H1 (cell line): ENCODE data around the gene ELOVL6. TPM values are rescaled to one million over a fixed set of nuclear protein-coding genes. Genes with fewer than 3 reads are reported as not detected.

Experiments
- CTCF ChIA-PET: fragments of 300-600 bp; sonication (Branson Sonifier 250); formaldehyde crosslinking; loops from one replicate; lab custom pipeline; 2021; ENCODE audit not compliant: partially characterized antibody; lab: Charles Lee
- POLR2A ChIA-PET: fragments of 300-600 bp; sonication (Branson Sonifier 250); formaldehyde crosslinking; loops from one replicate; lab custom pipeline; 2021; ENCODE audit warnings: inconsistent platforms; ENCODE audit not compliant: partially characterized antibody; lab: Charles Lee
- DNase-seq, 2 experiments: peaks; one replicate each; pipeline versions ENCODE4 v3.0.0 to v3.0.0-alpha.2; 2010 to 2022; ENCODE audit warnings: low spot score in 2 of 2, low read depth in 1 of 2, mixed read lengths in 1 of 2
- FAIRE-seq: peaks from 2 replicates; lab custom pipeline; 2011; peaks lifted over from hg19 to GRCh38; lab: Jason Lieb, UNC
- H2AFZ ChIP-seq: 2 replicates; pipeline ENCODE4 v1.8.1; 2012; ENCODE audit warnings: low read length, inconsistent platforms
- H2AK5ac ChIP-seq: 2 replicates; pipeline ENCODE4 v1.6.1; 2013; ENCODE audit warnings: low read depth, low read length
- H2BK120ac ChIP-seq: replicated peaks from 2 replicates; pipeline ENCODE3; 2013; ENCODE audit warnings: low read depth, low read length, inconsistent platforms
- H2BK12ac ChIP-seq: 2 replicates; pipeline ENCODE4 v1.6.1; 2013; ENCODE audit warnings: low read depth, low read length
- H2BK15ac ChIP-seq: 2 replicates; pipeline ENCODE4 v1.6.1; 2013; ENCODE audit warnings: low read length
- H2BK20ac ChIP-seq: 2 replicates; pipeline ENCODE4 v1.6.1; 2013; ENCODE audit warnings: low read length
- H2BK5ac ChIP-seq: 2 replicates; pipeline ENCODE4 v1.6.1; 2013; ENCODE audit warnings: low read depth, low read length
- H3K14ac ChIP-seq: 2 replicates; pipeline ENCODE4 v1.6.1; 2013; ENCODE audit warnings: inconsistent platforms; ENCODE audit not compliant: insufficient read length
- H3K18ac ChIP-seq: 2 replicates; pipeline ENCODE4 v1.6.1; 2013; ENCODE audit warnings: low read length; ENCODE audit errors: extremely low read depth
- H3K23ac ChIP-seq: 2 replicates; pipeline ENCODE4 v1.6.1; 2013; ENCODE audit warnings: inconsistent platforms; ENCODE audit not compliant: insufficient read length
- H3K23me2 ChIP-seq: 2 replicates; pipeline ENCODE4 v1.6.1; 2013; ENCODE audit warnings: low read depth, low read length
- H3K27ac ChIP-seq: 2 replicates; pipeline ENCODE4 v1.6.1; 2011; ENCODE audit warnings: low read depth, low read length, inconsistent platforms
- H3K27me3 ChIP-seq, 4 experiments: replicated peaks in 1 of 4; 1 replicate in 1 of 4; 2 replicates in 3 of 4; pipeline versions ENCODE4 v1.6.1 to v1.8.1; 2011 to 2013; ENCODE audit warnings: low read length in 3 of 4, mild to moderate bottlenecking in 3 of 4, inconsistent platforms in 2 of 4, mixed read lengths in 2 of 4, moderate library complexity in 1 of 4; ENCODE audit not compliant: control insufficient read depth in 3 of 4, insufficient read depth in 3 of 4; ENCODE audit errors: extremely low read depth in 1 of 4
- H3K36me3 ChIP-seq, 4 experiments: 2 replicates each; pipeline versions ENCODE4 v1.6.1 to v1.8.1; 2011 to 2013; ENCODE audit warnings: mild to moderate bottlenecking in 4 of 4, low read length in 3 of 4, moderate library complexity in 2 of 4, control low read depth in 1 of 4, inconsistent platforms in 1 of 4; ENCODE audit not compliant: insufficient read depth in 4 of 4, control insufficient read depth in 2 of 4
- H3K4ac ChIP-seq: replicated peaks from 2 replicates; pipeline ENCODE3; 2013; ENCODE audit warnings: low read length, low read depth, mixed read lengths, inconsistent platforms; ENCODE audit not compliant: insufficient read length
- H3K4me1 ChIP-seq, 4 experiments: replicated peaks in 1 of 4; 1 replicate in 1 of 4; 2 replicates in 3 of 4; pipeline versions ENCODE4 v1.6.1 to v1.8.1; 2011 to 2013; ENCODE audit warnings: low read length in 3 of 4, inconsistent platforms in 2 of 4, mixed read lengths in 1 of 4; ENCODE audit not compliant: insufficient read depth in 4 of 4, control insufficient read depth in 3 of 4
- H3K4me2 ChIP-seq, 2 experiments: 2 replicates each; pipeline versions ENCODE4 v1.6.1 to v1.8.1; 2011 to 2013; ENCODE audit warnings: low read depth in 2 of 2, low read length in 2 of 2, control low read depth in 1 of 2, inconsistent platforms in 1 of 2, mild to moderate bottlenecking in 1 of 2; ENCODE audit not compliant: insufficient read depth in 1 of 2
- H3K4me3 ChIP-seq, 4 experiments: fragments of 200-600, 300-600 bp in 1 of 4; sonication (generic), shearing (Covaris generic), sonication (Bioruptor Twin) in 1 of 4; 2 replicates each; pipeline versions ENCODE4 v1.5.1 to v1.8.1; 2011 to 2016; ENCODE audit warnings: low read length in 4 of 4, low read depth in 3 of 4, control low read depth in 2 of 4, inconsistent platforms in 2 of 4, mild to moderate bottlenecking in 2 of 4, mixed read lengths in 1 of 4, moderate library complexity in 1 of 4; ENCODE audit not compliant: insufficient read depth in 2 of 4; ENCODE audit errors: extremely low read depth in 1 of 4
- H3K56ac ChIP-seq: replicated peaks from 2 replicates; pipeline ENCODE3; 2013; ENCODE audit warnings: low read depth, mild to moderate bottlenecking, mixed read lengths, low read length, inconsistent platforms; ENCODE audit not compliant: insufficient read length
- H3K79me1 ChIP-seq: 2 replicates; pipeline ENCODE4 v1.6.1; 2013; ENCODE audit warnings: low read depth, low read length, control low read depth
- H3K79me2 ChIP-seq, 2 experiments: 2 replicates each; pipeline versions ENCODE4 v1.6.1 to v1.8.1; 2012 to 2013; ENCODE audit warnings: low read length in 2 of 2, mild to moderate bottlenecking in 2 of 2, inconsistent platforms in 1 of 2; ENCODE audit not compliant: insufficient read depth in 2 of 2, control insufficient read depth in 1 of 2
- H3K9ac ChIP-seq, 4 experiments: replicated peaks in 1 of 4; 1 replicate in 1 of 4; 2 replicates in 3 of 4; pipeline versions ENCODE4 v1.6.1 to v1.8.1; 2011 to 2013; ENCODE audit warnings: low read depth in 3 of 4, low read length in 3 of 4, control low read depth in 2 of 4, mild to moderate bottlenecking in 2 of 4, moderate library complexity in 2 of 4, inconsistent platforms in 1 of 4; ENCODE audit errors: extremely low read depth in 1 of 4
- H3K9me3 ChIP-seq, 2 experiments: 2 replicates each; pipeline versions ENCODE4 v1.6.1 to v1.8.1; 2012 to 2013; ENCODE audit warnings: mild to moderate bottlenecking in 2 of 2, moderate library complexity in 2 of 2, control low read depth in 1 of 2, inconsistent platforms in 1 of 2, low read depth in 1 of 2, low read length in 1 of 2, mixed read lengths in 1 of 2; ENCODE audit not compliant: insufficient read depth in 2 of 2
- H4K20me1 ChIP-seq, 2 experiments: replicated peaks in 1 of 2; 2 replicates each; pipeline versions ENCODE3 to v1.8.1; 2011 to 2013; ENCODE audit warnings: inconsistent platforms in 2 of 2, low read length in 2 of 2, mild to moderate bottlenecking in 1 of 2; ENCODE audit not compliant: insufficient read depth in 2 of 2, control insufficient read depth in 1 of 2
- H4K5ac ChIP-seq: 2 replicates; pipeline ENCODE4 v1.6.1; 2013; ENCODE audit warnings: low read length, low read depth, mixed read lengths, inconsistent platforms; ENCODE audit not compliant: insufficient read length
- H4K8ac ChIP-seq: 2 replicates; pipeline ENCODE4 v1.8.0; 2013; ENCODE audit warnings: mild to moderate bottlenecking, moderate library complexity, low read length, inconsistent platforms; ENCODE audit not compliant: insufficient read depth; ENCODE audit errors: extremely low read depth
- H4K91ac ChIP-seq: replicated peaks from 2 replicates; pipeline ENCODE3; 2013; ENCODE audit warnings: low read length, mixed read lengths, inconsistent platforms; ENCODE audit not compliant: insufficient read length
- ATF3 ChIP-seq: IDR thresholded peaks from 2 replicates; pipeline ENCODE4 v1.6.1; 2011; ENCODE audit warnings: low read depth, mild to moderate bottlenecking, low read length; ENCODE audit not compliant: insufficient read depth
- FOSL1 ChIP-seq: IDR thresholded peaks from 2 replicates; pipeline ENCODE4 v1.6.1; 2011; ENCODE audit warnings: mild to moderate bottlenecking, low read depth, low read length, moderate library complexity; ENCODE audit not compliant: insufficient read depth
- MAX ChIP-seq: IDR thresholded peaks from 2 replicates; pipeline ENCODE4 v1.6.1; 2012; ENCODE audit warnings: inconsistent platforms
- SAP30 ChIP-seq: fragments of 300-600 bp; sonication (generic); IDR thresholded peaks from 2 replicates; pipeline ENCODE4 v1.7.1; 2012; ENCODE audit warnings: low read length, moderate library complexity, mild to moderate bottlenecking, inconsistent platforms; ENCODE audit not compliant: insufficient read depth, insufficient replicate concordance
- whole genome bisulfite sequencing, 2 experiments: shearing (Covaris generic) in 1 of 2; methylation state at CpG; one replicate each; pipeline versions ENCODE4 v1.1.6 to v1.1.7; 2013 to 2015; ENCODE audit warnings: low lambda C conversion rate in 2 of 2, mixed read lengths in 2 of 2, inconsistent platforms in 1 of 2, low coverage in 1 of 2, missing lambda C conversion rate in 1 of 2; ENCODE audit not compliant: insufficient replicate concordance in 2 of 2, insufficient coverage in 1 of 2, insufficient read length in 1 of 2; ENCODE audit errors: extremely low coverage in 1 of 2, missing lambda C conversion rate in 1 of 2; 5-methylcytosine and 5-hydroxymethylcytosine counted together
- polyA plus RNA-seq, 7 experiments: library from polyadenylated mRNA; depleted of rRNA in 3 of 7; stranded (reverse) in 5 of 7; unstranded in 2 of 7; fragments of >200 nt in 5 of 7; fragments of 200-250 nt in 2 of 7; gene quantifications; 1 replicate in 5 of 7; 2 replicates in 1 of 7; 4 replicates in 1 of 7; pipeline versions ENCODE4 v1.2.1 to v1.2.3, GENCODE V29; 2011 to 2013; ENCODE audit warnings: missing spikeins in 2 of 7, mixed read lengths in 2 of 7
- total RNA-seq: library from RNA; stranded (reverse); fragmentation: NEBNext Ultra II Directional; extraction: Animal tissue kit (Norgen Biotek cat#: 25700); gene quantifications from 2 replicates; pipeline ENCODE4 v1.2.1, GENCODE V29; 2021

ELOVL6 gene
- total and polyA plus RNA-seq, 2 of the 8 experiments (the other 6 are each of a cell fraction or from before 2014, with no cell fraction given), result 27.8 to 86.6 TPM

GRCh38 chr4:110112056-110112455, 86.4 kb downstream of the ELOVL6 start:
- no peak overlapping the region for H2BK120ac ChIP-seq
- H4K20me1 ChIP-seq, result peaks cover 0 to 4% of the 10 kb centered on the region in 2 experiments
- DNase-seq (no peak), FAIRE-seq (no peak)
- WGBS, 2 experiments, result 94% methylated on average over 4 of the region's 4 CpGs; no CpG with 5 or more reads in 1 of the 2 experiments
- H2BK15ac ChIP-seq, result no peak overlapping the region
- H3K56ac ChIP-seq, result no peak overlapping the region
- H2AK5ac ChIP-seq, result no peak overlapping the region
- no peak overlapping the region for H4K5ac ChIP-seq
- H3K14ac ChIP-seq, result no peak overlapping the region
- no peak overlapping the region for H3K4ac ChIP-seq
- H3K4me2 ChIP-seq, result no peak overlapping the region
- no peaks in the 10 kb centered on the region; the same call in 1 of the 2 replicates for H3K79me1 ChIP-seq
- no peak overlapping the region for H4K91ac ChIP-seq
- H3K23ac ChIP-seq, result no peak overlapping the region
- H3K18ac ChIP-seq, result no peak overlapping the region
- no peaks in the 10 kb centered on the region for H3K36me3 ChIP-seq
- no peak overlapping the region for H2AFZ ChIP-seq
- no peak overlapping the region for H4K8ac ChIP-seq
- POLR2A ChIA-PET, result no interaction called here
- H3K4me1 ChIP-seq, result peaks cover 0 to 13% (median 7%) of the 10 kb centered on the region in 4 experiments; a peak in 5 of 7 replicates
- CTCF ChIA-PET, result interaction anchor here (0.6 to 4.0 kb wide), 4 partner anchors 14 to 63 kb away, joined by 3 to 12 read pairs (median 4); no protein-coding TSS in a partner anchor
- H3K27ac ChIP-seq, result no peak overlapping the region
- no peaks in the 10 kb centered on the region for H3K9me3 ChIP-seq
- TF ChIP-seq ATF3 (no peak), SAP30 (no peak), MAX (no peak), FOSL1 (no peak)
- TF ChIP-seq, all 59 proteins: peak for 0
- Histone ChIP-seq H3K23me2 (no peaks in the 10 kb centered on the region; the same call in 1 of the 2 replicates), H3K4me3 (no peak overlapping the region), H3K9ac (no peak overlapping the region), H2BK20ac (no peak overlapping the region), H3K79me2 (peaks cover 0 to 55% of the 10 kb centered on the region in 2 experiments; a peak in 2 of 4 replicates), H2BK5ac (no peak overlapping the region), H3K27me3 (no peaks in the 10 kb centered on the region), H2BK12ac (no peak overlapping the region)
